ENCODE measurements around the gene C10orf53.
"Not testable (repeated sequence)": the region's sequence is repeated elsewhere in the genome, so short reads cannot be mapped to it uniquely, and the experiment has no call there.

C10orf53 gene

DNA sequence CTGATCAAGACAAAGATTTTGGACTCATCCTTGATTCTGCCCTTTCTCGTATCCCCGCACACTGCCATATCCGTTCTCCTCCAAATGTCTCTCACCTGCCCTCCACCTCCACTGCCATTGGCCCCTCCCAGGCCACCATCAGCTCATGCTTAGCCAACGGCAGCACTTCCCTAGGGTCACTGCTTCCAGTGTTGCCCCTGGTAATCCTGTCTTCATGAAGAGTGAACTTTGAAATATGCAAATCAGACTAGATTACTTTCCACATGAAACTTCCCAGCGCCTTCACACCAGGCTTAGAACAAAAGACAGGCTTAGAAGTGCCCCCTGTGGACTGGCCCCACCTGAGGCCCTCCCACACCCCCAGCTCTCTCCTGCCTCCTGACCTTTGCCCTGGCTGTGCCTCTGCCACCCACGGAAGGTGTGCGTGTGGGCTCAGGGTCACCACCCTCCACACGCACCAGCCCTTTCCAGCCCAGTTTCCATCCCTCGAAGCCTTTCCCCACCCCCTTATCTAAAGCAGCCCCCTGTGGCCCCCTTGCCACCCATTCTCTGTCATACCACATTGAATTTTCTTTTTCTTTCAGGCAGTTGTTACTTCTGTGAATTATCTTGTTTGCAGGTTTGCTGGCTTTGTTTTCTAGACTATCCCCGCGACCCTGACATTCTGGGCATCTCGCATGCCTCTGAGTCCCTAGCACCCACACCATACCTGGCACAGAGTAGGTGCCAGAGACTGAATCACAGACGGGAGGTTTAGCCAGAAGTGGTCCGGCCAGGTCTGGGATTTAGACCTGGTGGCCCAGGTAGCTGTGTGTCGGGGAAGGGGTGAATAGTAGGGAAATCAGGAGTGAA is 26.8 kb upstream of the C10orf53 start:
- DNase-seq: no peak

DNA sequence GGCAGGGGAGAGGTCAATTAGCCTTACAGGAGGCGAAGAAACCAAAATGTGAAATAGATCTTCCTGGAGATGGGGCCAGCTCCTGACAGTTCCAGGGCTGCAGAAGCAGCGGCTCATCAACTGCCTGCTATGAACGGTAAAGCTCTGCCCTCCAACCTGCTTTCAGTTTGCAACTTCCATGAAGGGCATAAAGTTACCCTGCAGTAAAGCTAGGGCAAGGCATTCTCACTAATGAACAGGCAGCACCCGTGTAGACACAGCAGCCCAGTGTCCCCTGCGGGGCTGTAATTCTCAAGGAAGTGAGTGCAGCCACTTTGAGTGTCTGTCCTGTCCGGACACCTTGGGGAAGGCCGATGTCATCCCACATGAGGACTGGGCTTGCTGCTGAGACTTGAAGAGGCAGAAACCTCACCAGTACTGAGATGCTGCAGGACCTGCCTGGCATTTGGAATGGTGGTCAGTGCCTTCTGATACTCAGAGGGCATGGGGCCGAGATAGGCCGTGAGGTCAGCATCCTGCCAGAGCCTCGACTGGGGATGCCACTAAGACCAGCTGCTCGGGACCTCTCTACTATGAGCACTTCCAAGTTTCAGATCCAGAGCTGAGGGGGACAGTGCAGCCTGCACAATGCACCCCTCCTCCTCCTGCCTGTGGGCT is 26.1 kb upstream of the C10orf53 start:
- no peak for DNase-seq

DNA sequence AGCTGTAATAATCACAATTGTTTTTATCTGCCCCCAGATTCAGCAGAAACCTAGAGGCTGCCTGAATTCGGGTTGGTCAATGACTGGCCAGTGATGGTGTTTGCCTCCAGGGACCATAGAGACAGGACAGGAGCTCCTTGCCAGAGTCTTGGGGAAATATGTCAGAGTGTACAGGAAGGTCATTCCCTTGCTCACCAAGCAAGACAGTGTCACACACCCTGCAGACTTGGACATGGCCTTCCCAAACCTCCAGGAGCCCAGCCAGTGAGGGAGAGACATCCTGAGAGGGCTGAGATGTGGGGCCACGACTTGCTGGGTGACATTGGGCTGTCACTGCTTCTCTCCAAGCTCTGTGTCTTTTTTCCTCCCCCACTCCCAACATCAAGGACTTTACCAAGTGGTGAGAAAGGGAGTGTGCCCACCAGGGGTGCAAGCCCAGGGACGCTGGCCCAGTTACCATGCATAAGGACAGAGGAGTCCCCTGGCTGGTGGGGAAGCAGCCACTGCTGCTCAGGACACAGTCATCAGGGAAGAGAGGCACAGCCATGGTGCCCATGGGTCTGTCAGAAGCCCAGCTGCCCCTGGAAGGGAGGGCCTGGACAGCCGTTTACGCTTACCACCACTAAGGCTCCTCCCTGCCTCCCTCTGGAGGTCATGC is 25.3 kb upstream of the C10orf53 start:
- no peak for DNase-seq

DNA sequence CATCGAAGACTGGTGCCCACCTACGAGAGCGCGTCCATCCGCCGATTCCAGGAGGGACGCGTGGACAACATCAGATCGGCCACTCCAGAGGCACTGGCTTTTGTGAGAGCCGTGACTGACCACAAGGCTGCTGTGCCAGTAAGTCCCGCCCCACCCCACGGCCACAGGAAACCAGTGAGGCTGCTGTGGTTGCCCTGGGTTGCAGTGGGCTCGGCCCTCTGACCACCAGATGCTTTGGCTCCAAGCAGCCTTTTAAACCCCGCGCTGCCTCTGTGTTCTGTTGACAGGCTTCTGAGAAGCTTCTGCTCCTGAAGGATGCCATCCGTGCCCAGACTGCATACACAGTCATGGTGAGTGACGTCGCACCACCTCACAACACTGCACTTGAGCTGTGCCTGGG is 24.4 kb upstream of the C10orf53 start:
- no peak for DNase-seq

DNA sequence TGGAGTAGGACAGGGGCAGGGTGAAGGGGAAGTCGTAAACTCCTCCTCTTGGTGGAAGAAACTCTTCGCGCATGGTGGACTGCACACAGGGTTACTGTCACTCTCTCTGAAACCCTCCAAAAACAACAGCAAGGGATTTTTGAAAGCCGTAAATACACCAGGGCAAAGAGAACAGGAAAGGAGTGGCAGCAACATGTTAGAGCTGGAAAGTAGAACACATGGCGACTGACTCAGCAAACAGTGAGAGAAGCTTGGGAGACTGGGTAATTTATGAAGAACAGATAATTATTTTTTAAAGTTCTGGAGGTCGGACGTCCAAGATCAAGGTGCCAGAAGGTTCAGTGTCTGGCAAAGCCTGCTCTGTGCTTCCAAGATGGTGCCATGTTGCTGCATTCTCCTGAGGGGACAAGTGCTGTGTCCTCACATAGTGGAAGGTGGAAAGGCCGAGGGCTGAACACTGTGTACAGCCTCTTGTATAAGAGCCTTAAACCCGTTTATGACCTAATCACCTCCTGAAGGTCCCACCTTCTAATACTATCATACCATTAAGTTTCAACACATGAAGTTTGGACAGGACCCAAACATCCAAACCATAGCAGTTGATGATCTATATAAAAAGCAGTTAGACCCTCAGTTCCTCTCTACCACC is 22.5 kb upstream of the C10orf53 start:
- DNase-seq: no peak

DNA sequence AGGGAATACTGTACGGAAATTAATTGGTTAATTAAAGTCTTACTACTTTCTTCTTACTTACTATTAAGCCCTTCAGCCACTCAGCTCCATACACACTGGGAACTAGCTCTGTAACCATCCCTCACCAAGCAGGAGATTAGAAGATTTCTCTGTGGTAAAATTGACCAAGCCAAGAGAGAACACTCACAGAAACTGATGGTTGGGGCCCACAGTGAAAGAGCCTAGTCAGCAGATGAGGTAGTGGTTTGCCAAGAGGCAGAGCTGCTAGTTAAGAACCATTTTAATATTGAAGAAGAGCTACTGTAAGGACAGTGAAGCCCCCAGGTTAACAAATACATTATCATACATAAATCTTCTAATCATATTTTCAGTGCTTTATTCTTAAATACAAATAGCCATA is 21.8 kb upstream of the C10orf53 start:
- DNase-seq: no peak

- no peak for DNase-seq
Observed at GRCh38 chr10:49661140-49661856, 18.2 kb upstream of the C10orf53 start.

DNA sequence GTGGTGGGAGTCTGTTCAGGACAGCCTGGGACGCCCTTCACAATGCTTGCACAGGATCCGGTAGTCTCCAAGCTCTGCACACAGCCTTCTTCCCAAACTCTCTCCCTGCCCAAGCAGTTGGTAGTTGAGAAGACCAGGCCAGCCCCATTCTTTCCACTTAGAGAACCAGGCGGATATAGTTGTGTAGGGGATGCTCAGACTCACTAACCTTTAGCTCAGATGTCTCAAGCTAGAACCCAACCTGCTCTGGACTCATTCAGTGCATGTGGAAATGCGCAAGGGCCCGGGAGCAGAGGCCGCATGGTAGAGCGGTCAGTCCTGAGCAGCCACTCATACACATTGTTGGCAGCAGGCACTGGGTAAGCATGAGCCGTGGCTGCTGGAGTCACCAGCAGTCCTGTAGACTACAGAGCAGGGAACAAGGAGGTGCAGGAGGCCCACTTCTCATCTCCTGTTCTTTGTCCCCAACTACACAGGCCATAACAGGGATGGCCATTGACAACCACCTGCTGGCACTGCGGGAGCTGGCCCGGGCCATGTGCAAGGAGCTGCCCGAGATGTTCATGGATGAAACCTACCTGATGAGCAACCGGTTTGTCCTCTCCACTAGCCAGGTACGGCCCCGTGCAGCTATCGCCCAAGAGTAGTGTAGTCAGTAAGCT is 17.2 kb upstream of the C10orf53 start:
- no peak for DNase-seq

- DNase-seq: no peak
Observed at GRCh38 chr10:49663596-49663995, 15.9 kb upstream of the C10orf53 start.

DNA sequence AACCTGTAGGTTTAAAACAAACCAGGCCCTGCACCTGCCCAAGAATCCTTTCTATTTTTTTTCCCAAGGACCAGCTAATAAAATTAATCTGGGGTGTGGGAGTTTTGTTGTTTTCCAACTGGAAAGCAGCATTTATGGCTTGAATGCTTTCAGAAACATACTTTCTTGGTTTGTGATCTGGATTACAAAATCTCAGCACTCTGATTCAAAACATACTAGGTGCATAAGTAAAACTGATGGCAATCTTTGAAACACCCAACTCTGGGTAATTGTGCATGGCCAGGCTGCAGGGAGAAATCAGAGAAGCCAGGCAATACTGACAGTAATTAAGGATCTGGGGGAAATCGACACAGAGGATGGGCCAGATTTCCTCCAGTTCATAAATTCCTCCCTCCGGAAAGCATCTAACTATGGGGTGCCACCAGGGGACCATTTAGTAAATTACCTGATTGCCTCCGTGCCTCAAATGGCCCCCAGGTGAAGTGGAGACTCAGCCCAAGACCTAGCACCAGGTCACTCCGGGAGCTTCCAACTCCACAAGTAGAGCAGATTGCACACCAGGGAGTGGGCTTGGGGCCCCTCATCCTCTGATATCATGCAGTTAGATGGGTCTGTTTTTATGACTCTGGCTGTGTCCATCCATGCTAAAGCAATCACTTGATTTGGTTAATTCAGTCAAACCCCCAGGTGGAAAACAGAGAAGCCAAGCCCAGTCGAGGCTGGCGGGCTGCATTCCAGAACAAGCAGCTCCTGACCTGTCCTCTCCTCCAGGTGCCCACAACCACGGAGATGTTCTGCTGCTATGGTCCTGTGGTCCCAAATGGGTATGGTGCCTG is 15.2 kb upstream of the C10orf53 start:
- DNase-seq: no peak

DNA sequence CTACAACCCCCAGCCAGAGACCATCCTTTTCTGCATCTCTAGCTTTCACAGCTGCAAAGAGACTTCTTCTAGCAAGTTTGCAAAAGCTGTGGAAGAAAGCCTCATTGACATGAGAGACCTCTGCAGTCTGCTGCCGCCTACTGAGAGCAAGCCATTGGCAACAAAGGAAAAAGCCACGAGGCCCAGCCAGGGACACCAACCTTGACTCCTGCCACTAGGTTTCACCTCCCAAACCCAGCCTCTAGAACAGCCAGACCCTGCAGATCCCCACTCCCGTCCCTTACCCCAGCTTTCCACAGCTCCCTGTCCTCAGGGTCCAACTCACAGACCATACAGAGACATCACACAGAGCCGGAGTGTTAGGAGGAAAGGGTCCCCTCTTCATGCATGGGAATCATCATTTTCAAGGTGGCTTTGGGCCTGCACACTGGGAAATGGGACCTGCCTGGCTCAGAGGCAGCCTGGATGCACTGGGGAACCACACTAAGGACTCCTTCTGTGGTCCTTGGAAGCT is 14.6 kb upstream of the C10orf53 start:
- DNase-seq: no peak

DNA sequence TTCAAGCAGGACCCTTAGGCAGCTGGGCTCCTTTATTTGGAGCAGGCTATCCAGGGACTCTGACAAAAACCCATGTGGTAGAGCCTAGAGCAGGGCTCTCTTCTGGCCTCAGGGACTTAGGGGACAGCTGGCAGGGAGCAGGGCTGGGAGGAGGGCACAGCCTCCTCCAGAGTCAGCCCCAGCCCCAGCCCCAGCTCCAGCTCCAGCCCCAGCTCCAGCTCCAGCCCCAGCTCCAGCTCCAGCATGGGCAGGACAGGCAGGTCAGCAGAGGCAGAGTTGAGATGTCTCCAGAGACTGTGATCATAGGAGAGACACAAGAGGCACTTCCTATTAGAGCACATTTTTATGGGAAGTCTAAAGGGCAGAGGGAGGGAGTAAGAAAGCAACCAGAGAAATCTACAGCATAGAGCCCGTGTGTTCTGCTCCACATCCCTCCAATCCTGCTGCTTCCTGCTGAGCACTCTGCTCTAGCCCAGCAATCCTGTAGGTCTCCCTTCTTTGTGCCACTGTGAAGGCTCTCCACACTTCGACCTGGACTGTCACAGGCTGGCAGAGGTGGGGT is 13.3 kb upstream of the C10orf53 start:
- no peak for DNase-seq

GRCh38 chr10:49666685-49667084 is 12.8 kb upstream of the C10orf53 start:
- DNase-seq: no peak

DNA sequence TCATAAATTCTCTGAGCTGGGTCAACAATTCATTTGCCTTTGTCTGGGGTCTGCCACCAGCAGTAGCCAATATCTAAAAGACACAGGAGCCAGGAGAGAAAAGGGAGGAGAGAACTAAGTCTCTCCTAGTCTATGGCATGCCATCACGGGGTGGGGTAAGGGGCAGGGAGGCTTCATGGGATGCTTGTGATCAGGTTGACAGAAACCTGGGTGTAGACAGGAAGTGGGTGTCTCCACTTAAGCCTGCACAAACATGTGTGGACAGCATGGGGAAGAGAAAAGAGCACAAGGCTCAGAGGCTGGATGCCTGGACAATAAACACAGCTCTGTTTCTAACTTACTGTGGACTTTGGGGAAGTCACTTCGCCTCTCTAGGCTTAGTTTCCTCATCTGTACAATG is 11.5 kb upstream of the C10orf53 start:
- no peak for DNase-seq

DNA sequence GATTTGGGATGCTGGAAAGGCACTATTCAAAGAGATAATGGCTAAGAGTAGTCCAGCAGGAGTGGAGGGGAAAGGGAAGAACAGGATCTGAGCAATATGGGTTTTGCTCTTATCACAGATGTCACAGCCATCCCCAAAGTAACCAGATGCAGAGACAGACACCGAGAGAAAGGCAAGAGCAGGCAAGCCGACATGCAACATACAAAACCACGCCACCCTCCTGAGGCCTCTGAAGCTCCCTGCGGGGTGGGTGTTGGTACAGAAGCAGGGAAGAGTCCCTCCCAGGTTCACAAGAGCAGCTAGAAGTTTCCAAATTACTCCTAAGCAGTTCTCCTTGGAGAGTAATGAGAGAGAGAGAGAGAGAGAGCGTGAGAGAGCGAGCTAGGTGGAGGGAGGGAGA is 10.8 kb upstream of the C10orf53 start:
- DNase-seq: no peak

DNA sequence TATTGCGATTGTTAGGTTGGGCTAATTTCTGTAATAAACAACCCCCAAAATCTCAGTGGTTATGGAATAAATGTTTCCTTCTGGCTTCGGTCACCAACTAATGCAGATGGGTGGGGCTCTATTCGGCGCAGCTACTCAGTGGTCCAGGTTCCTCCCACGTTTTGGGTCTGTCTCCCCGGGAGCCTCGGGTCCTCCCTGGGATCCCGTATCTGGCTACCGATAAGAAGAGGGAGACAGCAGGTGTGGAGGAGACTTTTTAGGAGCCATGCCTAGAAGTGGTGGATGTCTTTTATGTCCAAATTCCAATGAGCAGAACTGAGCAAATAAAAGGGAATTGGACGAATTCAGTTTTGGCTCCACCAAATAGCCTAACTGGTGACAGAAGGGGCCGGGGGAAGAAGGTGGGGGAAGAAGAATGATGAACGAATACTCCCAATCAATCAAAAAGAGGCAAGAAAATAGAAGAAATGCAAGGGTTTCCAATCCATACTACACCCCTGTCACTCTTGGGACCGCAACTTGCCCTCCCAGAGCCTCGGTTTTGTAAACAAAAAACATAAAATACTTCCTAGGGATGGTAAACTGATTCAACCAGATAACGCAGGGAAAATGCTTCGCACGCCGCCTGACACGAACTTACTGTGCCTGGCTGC is 498 bp upstream of the C10orf53 start:
- DNase-seq: no peak

DNA sequence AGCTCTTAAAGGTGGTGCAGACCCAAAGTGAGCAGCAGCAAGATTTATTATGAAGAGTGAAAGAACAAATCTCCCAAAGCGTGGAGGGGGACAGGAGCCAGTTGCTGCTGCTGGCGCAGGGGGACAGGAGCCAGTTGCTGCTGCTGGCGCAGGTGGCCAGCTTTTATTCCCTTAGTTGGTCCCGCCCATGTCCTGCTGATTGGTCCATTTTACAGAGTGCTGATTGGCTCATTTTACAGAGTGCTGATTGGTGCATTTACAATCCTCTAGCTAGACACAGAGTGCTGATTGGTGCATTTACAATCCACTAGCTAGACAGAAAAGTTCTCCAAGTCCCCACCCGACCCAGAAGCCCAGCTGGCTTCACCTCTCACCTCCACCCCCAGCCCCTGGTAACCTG is 3.0 kb downstream of the C10orf53 start:
- DNase-seq: not testable (repeated sequence)

DNA sequence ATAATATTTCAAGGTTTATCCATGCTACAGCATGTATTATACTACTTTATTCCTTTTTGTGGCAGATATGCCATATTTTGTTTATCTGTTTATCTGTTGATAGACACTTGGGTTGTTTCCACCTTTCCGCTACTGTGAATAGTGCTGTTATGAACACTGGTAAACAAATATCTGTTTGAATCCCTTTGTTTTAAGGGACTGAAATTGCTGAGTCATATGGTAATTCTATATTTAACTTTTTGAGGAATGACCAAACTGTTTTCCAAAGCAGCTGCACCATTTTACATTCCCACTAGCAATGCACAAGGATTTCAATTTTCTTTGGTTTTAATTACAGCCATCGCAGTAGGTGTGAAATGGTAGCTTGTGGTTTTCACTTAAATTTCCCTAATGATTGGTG is 3.4 kb downstream of the C10orf53 start:
- DNase-seq: no peak

DNA sequence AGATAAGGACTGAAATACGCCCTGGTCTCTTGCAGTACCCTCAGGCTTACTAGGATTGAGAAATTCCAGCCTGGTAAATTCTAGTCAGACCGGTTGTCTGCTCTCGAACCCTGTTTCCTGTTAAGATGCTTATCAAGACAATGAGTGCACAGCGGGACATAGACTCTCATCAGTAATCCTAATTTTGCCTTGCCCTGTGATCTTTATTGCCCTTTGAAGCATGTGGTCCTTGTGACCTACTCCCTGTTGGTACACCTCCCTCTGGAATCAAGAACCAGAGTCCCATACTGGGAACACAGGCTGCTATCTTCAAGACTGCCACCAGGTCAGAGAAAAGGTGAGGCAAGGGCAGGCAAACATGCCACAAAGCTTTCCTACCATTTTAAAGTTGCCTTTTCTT is 7.2 kb downstream of the C10orf53 start:
- DNase-seq: no peak

GRCh38 chr10:49688261-49688846 is 8.9 kb downstream of the C10orf53 start:
- no peak for DNase-seq
